Stimulated activated CD8-positive, alpha-beta memory T cell treated with anti-CD3 and anti-CD28 coated beads, Interleukin-15, amount 100 ng/mL, for 48 hours (primary cell): ENCODE results near the gene SHC3.

Experiments used
- DNase-seq, 2 donors: peaks; one replicate each; pipeline ENCODE4 v3.0.0-alpha.2; 2020; ENCODE audit warnings: low read depth in 2 of 2

Gene SHC3

GRCh38 chr9:89154651-89155336 is 23.8 kb downstream of the SHC3 start:
- DNase-seq: no peak

- DNase-seq: no peak
These were observed 24.4 kb downstream of the SHC3 start for GRCh38 chr9:89154218-89154617.

- DNase-seq: peak in 1 of 2 donors; percentile 52
These were observed 25.2 kb downstream of the SHC3 start for GRCh38 chr9:89153232-89154017.

GRCh38 chr9:89149726-89150125 is 28.9 kb downstream of the SHC3 start:
- DNase-seq: no peak

- no peak for DNase-seq
These were observed 33.5 kb downstream of the SHC3 start for GRCh38 chr9:89145097-89145496.

GRCh38 chr9:89144238-89144637 is 34.4 kb downstream of the SHC3 start:
- DNase-seq: no peak

GRCh38 chr9:89143266-89143665 is 35.4 kb downstream of the SHC3 start:
- no peak for DNase-seq

GRCh38 chr9:89139455-89139854 is 39.2 kb downstream of the SHC3 start:
- no peak for DNase-seq

GRCh38 chr9:89138463-89139390 is 39.9 kb downstream of the SHC3 start:
- no peak for DNase-seq

GRCh38 chr9:89137542-89138462 is 40.8 kb downstream of the SHC3 start:
- peak in 1 of 2 donors; percentile 8 for DNase-seq

- DNase-seq: no peak
These were observed 42.9 kb downstream of the SHC3 start for GRCh38 chr9:89135591-89136166.

GRCh38 chr9:89134709-89135108 is 43.9 kb downstream of the SHC3 start:
- DNase-seq: no peak

- DNase-seq: no peak
These were observed 55.7 kb downstream of the SHC3 start for GRCh38 chr9:89122949-89123348.

- no peak for DNase-seq
These were observed 57.9 kb downstream of the SHC3 start for GRCh38 chr9:89120704-89121103.

- no peak for DNase-seq
These were observed 61.8 kb downstream of the SHC3 start for GRCh38 chr9:89116805-89117192.

GRCh38 chr9:89116064-89116804 is 62.4 kb downstream of the SHC3 start:
- DNase-seq: no peak

- no peak for DNase-seq
These were observed 63.2 kb downstream of the SHC3 start for GRCh38 chr9:89115426-89115825.

GRCh38 chr9:89114741-89115140 is 63.9 kb downstream of the SHC3 start:
- no peak for DNase-seq

- DNase-seq: no peak
These were observed 64.8 kb downstream of the SHC3 start for GRCh38 chr9:89113851-89114250.

- no peak for DNase-seq
These were observed 66.4 kb downstream of the SHC3 start for GRCh38 chr9:89112243-89112642.
